Thyroid gland (tissue), 4 donors: ENCODE data around the gene MOV10.

ENCODE experiments used
- POLR2A ChIP-seq, 2 donors: fragments of 450-650 bp; IDR thresholded peaks; one replicate each; pipeline ENCODE4 v1.6.1; 2017; ENCODE audit warnings: antibody characterized with exemption in 2 of 2, mild to moderate bottlenecking in 2 of 2, moderate library complexity in 1 of 2
- TF ChIP-seq, protein P1 (sequence below), 6 experiments: fragments of 200-600 bp in 3 of 6; fragments of 450-650 bp in 3 of 6; sonication (generic) in 3 of 6; IDR thresholded peaks; one replicate each; pipeline ENCODE4 v1.5.1; 2016 to 2019; ENCODE audit warnings: antibody characterized with exemption in 6 of 6, mild to moderate bottlenecking in 2 of 6, inconsistent platforms in 1 of 6, moderate library complexity in 1 of 6

DNA sequence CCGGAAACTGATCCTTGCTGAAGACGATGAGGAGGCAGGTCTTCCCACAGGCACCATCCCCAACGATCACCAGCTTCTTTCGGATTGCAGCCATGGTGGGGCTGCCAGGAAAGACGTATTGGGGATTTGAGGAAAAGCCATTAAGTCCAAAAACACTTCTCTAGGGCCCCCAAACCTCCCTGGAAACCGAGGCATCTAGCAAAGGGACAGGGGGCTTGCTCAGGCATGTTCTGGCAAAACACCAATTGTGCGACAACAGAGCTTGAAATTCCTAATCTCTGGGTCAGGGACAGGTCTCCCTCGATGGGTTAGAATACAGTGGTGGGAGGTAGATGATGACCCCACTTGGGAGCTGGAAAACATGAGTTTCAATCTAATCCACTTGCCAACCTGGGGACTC, 29.2 kb downstream of the MOV10 start:
- TF ChIP-seq, protein P1, sequence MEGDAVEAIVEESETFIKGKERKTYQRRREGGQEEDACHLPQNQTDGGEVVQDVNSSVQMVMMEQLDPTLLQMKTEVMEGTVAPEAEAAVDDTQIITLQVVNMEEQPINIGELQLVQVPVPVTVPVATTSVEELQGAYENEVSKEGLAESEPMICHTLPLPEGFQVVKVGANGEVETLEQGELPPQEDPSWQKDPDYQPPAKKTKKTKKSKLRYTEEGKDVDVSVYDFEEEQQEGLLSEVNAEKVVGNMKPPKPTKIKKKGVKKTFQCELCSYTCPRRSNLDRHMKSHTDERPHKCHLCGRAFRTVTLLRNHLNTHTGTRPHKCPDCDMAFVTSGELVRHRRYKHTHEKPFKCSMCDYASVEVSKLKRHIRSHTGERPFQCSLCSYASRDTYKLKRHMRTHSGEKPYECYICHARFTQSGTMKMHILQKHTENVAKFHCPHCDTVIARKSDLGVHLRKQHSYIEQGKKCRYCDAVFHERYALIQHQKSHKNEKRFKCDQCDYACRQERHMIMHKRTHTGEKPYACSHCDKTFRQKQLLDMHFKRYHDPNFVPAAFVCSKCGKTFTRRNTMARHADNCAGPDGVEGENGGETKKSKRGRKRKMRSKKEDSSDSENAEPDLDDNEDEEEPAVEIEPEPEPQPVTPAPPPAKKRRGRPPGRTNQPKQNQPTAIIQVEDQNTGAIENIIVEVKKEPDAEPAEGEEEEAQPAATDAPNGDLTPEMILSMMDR (IDR thresholded peaks at IDR 0.05), result no peak
- TF ChIP-seq POLR2A (IDR thresholded peaks at IDR 0.05), result no peak
